Measurements from ENCODE around the gene FARS2. TPM values are rescaled to one million over a fixed set of nuclear protein-coding genes. Genes with fewer than 3 reads are reported as not detected.

Gene FARS2
- total RNA-seq, 2 experiments from 2014 or later = 15.7 to 18.5 TPM

GRCh38 chr6:5529015-5529414 lies 267.7 kb downstream of the FARS2 start:
- ChIA-PET POLR2A (no interaction called here), CTCF (interaction anchor here (1.6 kb wide), 1 partner anchor 22 kb away, joined by 3 read pairs; no protein-coding TSS in a partner anchor)
- TF ChIP-seq CTCF (IDR thresholded peaks at IDR 0.05) = no peak
- Mint-ChIP-seq H3K36me3 (ENCODE audit: low read depth) (peaks cover 4% of the 10 kb centered on the region), H3K4me3 (no peak overlapping the region), H3K9me3 (no peaks in the 10 kb centered on the region), H3K27me3 (no peaks in the 10 kb centered on the region), H3K27ac (no peak overlapping the region), H3K4me1 (ENCODE audit: low read depth) (peaks cover 3% of the 10 kb centered on the region)
- DNase-seq (no peak), ATAC-seq (no peak)
- intact Hi-C loops (cut with micrococcal nuclease) = no loop called here

- ChIA-PET POLR2A (no interaction called here), CTCF (interaction anchor here (1.6 kb wide), 1 partner anchor 22 kb away, joined by 3 read pairs; no protein-coding TSS in a partner anchor)
- no peak for ATAC-seq
- Mint-ChIP-seq H3K9me3 (peaks cover 5% of the 10 kb centered on the region), H3K27me3 (no peaks in the 10 kb centered on the region), H3K36me3 (ENCODE audit: low read depth) (peaks cover 9% of the 10 kb centered on the region), H3K4me3 (no peak overlapping the region), H3K4me1 (ENCODE audit: low read depth) (peaks cover 5% of the 10 kb centered on the region), H3K27ac (no peak overlapping the region)
- TF ChIP-seq CTCF (IDR thresholded peaks at IDR 0.05) = no peak
- DNase-seq = no peak
- intact Hi-C loops (cut with micrococcal nuclease) = loop anchor here (2.0 kb wide), 1 partner anchor 29 kb away; no protein-coding TSS in a partner anchor
These were observed 268.4 kb downstream of the FARS2 start for GRCh38 chr6:5529733-5530132.

- ChIA-PET CTCF (no interaction called here), POLR2A (no interaction called here)
- intact Hi-C loops (cut with micrococcal nuclease) = loop anchor here (2.0 kb wide), 1 partner anchor 30 kb away; no protein-coding TSS in a partner anchor
- Mint-ChIP-seq H3K36me3 (ENCODE audit: low read depth) (peaks cover 9% of the 10 kb centered on the region), H3K4me1 (ENCODE audit: low read depth) (peaks cover 5% of the 10 kb centered on the region), H3K9me3 (peaks cover 5% of the 10 kb centered on the region), H3K27me3 (no peaks in the 10 kb centered on the region), H3K4me3 (no peak overlapping the region), H3K27ac (no peak overlapping the region)
- DNase-seq (no peak), ATAC-seq (no peak)
- TF ChIP-seq CTCF (IDR thresholded peaks at IDR 0.05) = no peak
These were observed 269.8 kb downstream of the FARS2 start for GRCh38 chr6:5531161-5531560.

- H3K4me3 Mint-ChIP-seq = no peak overlapping the region
- DNase-seq = no peak
- no peaks in the 10 kb centered on the region for H3K27me3 Mint-ChIP-seq
- H3K9me3 Mint-ChIP-seq = peaks cover 5% of the 10 kb centered on the region
- intact Hi-C loops (cut with micrococcal nuclease) = loop anchor here (2.0 kb wide), 1 partner anchor 31 kb away; no protein-coding TSS in a partner anchor
- ChIA-PET POLR2A (no interaction called here), CTCF (no interaction called here)
- peaks cover 9% of the 10 kb centered on the region for H3K36me3 Mint-ChIP-seq (ENCODE audit: low read depth)
- H3K4me1 Mint-ChIP-seq (ENCODE audit: low read depth) = peaks cover 5% of the 10 kb centered on the region
- H3K27ac Mint-ChIP-seq = no peak overlapping the region
- TF ChIP-seq CTCF (IDR thresholded peaks at IDR 0.05) = no peak
- ATAC-seq = no peak
These were observed 270.6 kb downstream of the FARS2 start for GRCh38 chr6:5531853-5532375.

GRCh38 chr6:5532941-5533340 lies 271.6 kb downstream of the FARS2 start:
- Mint-ChIP-seq H3K9me3 (peaks cover 5% of the 10 kb centered on the region), H3K36me3 (ENCODE audit: low read depth) (peaks cover 9% of the 10 kb centered on the region), H3K27ac (no peak overlapping the region), H3K27me3 (no peaks in the 10 kb centered on the region), H3K4me1 (ENCODE audit: low read depth) (peaks cover 5% of the 10 kb centered on the region), H3K4me3 (no peak overlapping the region)
- intact Hi-C loops (cut with micrococcal nuclease) = no loop called here
- ATAC-seq (no peak), DNase-seq (no peak)
- POLR2A ChIA-PET = no interaction called here
- CTCF ChIA-PET = no interaction called here
- no peak for TF ChIP-seq CTCF (IDR thresholded peaks at IDR 0.05)

All from activated CD8-positive, alpha-beta T cell treated with anti-CD3 and anti-CD28 coated beads for 36 hours (primary cell).